ENCODE data around the gene HIVEP2. TPM values are rescaled to one million over a fixed set of nuclear protein-coding genes. Genes with fewer than 3 reads are reported as not detected.

HIVEP2 gene
- total RNA-seq, 4 donors from 2014 or later: 8.6 to 19.3 (median 12.7) TPM

DNA sequence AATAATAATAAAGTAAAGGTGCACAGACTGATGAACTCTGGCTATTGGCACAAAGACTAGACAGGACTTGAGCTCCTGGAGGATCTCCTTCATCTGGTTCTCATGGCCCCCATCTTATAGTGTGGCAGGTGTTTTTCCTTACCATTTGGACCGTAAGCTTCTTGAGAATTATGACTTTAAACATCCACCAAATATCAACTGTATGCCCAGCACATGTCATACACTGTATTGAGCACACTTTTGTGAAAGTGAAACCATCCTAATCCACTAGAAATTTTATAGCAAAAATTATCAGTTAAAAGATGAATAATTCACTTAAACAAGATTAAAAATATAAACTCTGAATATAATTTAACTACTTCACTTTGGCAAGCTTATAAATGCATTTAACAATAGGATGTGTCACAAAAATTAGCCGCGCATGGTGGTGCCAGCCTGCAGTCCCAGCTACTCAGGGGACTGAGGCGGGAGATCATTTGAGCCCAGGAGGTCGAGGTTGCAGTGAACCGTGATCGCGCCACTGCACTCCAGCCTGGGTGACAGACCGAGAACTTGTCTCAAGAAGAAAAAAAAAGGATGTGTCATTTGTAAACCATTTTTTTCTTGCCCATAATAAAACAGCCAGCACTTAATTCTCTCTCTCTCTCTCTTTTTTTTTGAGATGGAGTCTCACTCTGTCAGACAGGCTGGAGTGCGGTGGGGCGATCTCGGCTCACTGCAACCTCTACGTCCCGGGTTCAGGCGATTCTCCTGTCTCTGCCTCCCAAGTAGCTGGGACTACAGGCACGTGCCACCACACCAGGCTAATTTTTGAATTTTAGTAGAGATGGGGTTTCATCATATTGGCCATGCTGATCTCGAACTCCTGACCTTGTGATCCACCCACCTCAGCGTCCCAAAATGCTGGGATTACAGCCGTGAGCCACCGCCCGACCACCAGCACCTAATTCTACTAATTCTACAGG is 9.1 kb downstream of the HIVEP2 start:
- TF ChIP-seq CTCF (IDR thresholded peaks at IDR 0.05) (no peak), POLR2A (IDR thresholded peaks at IDR 0.05) (no peak)
- DNase-seq: no peak
- Histone ChIP-seq H3K36me3 (no peaks in the 10 kb centered on the region), H3K9me3 (no peaks in the 10 kb centered on the region), H3K4me1 (peaks cover 0 to 55% (median 7%) of the 10 kb centered on the region in 3 donors), H3K27me3 (no peaks in the 10 kb centered on the region), H3K4me3 (peak overlapping the region in 1 of 4 donors; percentile 12), H3K27ac (no peak overlapping the region)
- intact Hi-C loops (cut with DNase I): no loop called here
- WGBS, 2 donors: 74 to 93% methylated on average over 19 to 21 of the region's 21 CpGs

GRCh38 chr6:142934599-142934998 is 10.4 kb downstream of the HIVEP2 start:
- Histone ChIP-seq H3K27me3 (no peaks in the 10 kb centered on the region), H3K4me1 (peaks cover 0 to 47% (median 7%) of the 10 kb centered on the region in 3 donors), H3K36me3 (no peaks in the 10 kb centered on the region), H3K4me3 (no peak overlapping the region), H3K27ac (no peak overlapping the region), H3K9me3 (no peaks in the 10 kb centered on the region)
- TF ChIP-seq CTCF (IDR thresholded peaks at IDR 0.05) (no peak), POLR2A (IDR thresholded peaks at IDR 0.05) (no peak)
- intact Hi-C loops (cut with DNase I): no loop called here
- no peak for DNase-seq
- 75 to 84% methylated on average over 3 of the region's 3 CpGs for WGBS, 2 donors

DNA sequence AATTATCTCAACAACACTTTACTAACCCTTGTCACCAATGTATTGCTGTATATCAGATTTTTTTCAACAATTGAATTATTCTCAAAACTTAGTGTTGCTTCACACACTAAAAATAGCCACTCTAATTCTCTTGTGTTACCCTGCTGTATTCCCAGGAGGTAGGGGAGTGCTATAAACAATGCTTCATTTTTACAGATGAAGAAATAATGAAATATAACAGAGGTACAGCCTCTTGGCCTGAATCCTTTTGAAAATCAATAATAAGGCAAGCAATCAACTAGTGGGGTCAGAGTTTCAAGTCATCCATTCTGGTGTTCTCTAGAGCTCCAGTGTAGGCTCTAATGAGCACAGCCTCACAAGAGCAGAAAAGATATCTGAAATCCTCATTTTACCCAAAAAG is 10.9 kb downstream of the HIVEP2 start:
- TF ChIP-seq POLR2A (IDR thresholded peaks at IDR 0.05) (no peak), CTCF (IDR thresholded peaks at IDR 0.05) (no peak)
- no peaks in the 10 kb centered on the region for H3K36me3 ChIP-seq
- H3K27me3 ChIP-seq: no peaks in the 10 kb centered on the region
- H3K27ac ChIP-seq: no peak overlapping the region
- no peak for DNase-seq
- H3K4me3 ChIP-seq: no peak overlapping the region
- H3K4me1 ChIP-seq: peaks cover 0 to 42% (median 7%) of the 10 kb centered on the region in 3 donors
- H3K9me3 ChIP-seq: no peaks in the 10 kb centered on the region
- intact Hi-C loops (cut with DNase I): no loop called here

DNA sequence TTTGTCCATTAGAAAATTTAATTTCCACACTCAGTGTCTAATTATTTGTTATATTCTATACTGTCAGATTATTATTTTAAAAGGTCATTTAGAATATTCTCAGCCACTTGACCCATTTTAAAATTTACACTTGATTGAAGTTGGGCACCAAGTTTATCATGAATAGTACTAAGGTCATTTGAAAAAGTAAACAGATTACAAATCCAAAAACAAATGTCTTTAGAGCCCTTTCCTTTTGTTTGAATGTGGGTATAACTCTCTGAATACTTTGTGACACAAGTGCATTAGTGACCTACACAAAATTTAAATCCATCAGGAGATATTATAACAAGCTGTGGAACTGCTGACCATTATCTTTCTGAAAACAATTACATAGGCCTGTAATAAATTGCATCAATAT is 11.3 kb downstream of the HIVEP2 start:
- H3K27me3 ChIP-seq: no peaks in the 10 kb centered on the region
- no peaks in the 10 kb centered on the region for H3K36me3 ChIP-seq
- DNase-seq: no peak
- no peak overlapping the region for H3K27ac ChIP-seq
- no peaks in the 10 kb centered on the region for H3K9me3 ChIP-seq
- no peak for TF ChIP-seq POLR2A (IDR thresholded peaks at IDR 0.05)
- no peak for TF ChIP-seq CTCF (IDR thresholded peaks at IDR 0.05)
- H3K4me3 ChIP-seq: no peak overlapping the region
- intact Hi-C loops (cut with DNase I): no loop called here
- peaks cover 0 to 40% (median 7%) of the 10 kb centered on the region in 3 donors for H3K4me1 ChIP-seq

GRCh38 chr6:142932889-142933288 is 12.1 kb downstream of the HIVEP2 start:
- DNase-seq: no peak
- H3K4me3 ChIP-seq: no peak overlapping the region
- no peaks in the 10 kb centered on the region for H3K9me3 ChIP-seq
- peaks cover 0 to 40% (median 9%) of the 10 kb centered on the region in 3 donors for H3K4me1 ChIP-seq
- no peak overlapping the region for H3K27ac ChIP-seq
- 63 to 79% methylated on average over 2 of the region's 2 CpGs for WGBS, 2 donors
- H3K36me3 ChIP-seq: no peaks in the 10 kb centered on the region
- TF ChIP-seq POLR2A (IDR thresholded peaks at IDR 0.05): no peak
- no peak for TF ChIP-seq CTCF (IDR thresholded peaks at IDR 0.05)
- no peaks in the 10 kb centered on the region for H3K27me3 ChIP-seq
- intact Hi-C loops (cut with DNase I): no loop called here

Data from esophagus squamous epithelium (tissue), 5 donors.